Measurements from ENCODE around the gene ARID1A. TPM values are rescaled to one million over a fixed set of nuclear protein-coding genes. Genes with fewer than 3 reads are reported as not detected.

ARID1A gene
- total and polyA plus RNA-seq, 9 of the 15 experiments (the other 6 are each of a cell fraction or from before 2014, with no cell fraction given), result 8.3 to 88.3 (median 22.5) TPM

GRCh38 chr1:26787706-26788514 is 92.1 kb downstream of the ARID1A start, which contains the start of gene PIGV (continued):
- TF ChIP-seq UBTF (IDR thresholded peaks at IDR 0.05; ENCODE audit: borderline replicate concordance in 1 of 2, low read depth in 2 of 2, low read length in 2 of 2) (0 out of 4 replicates have a peak, but pooled peaks of 1 of the 2 experiments have one; percentile 31), ELF1 (tag; IDR thresholded peaks at IDR 0.05) (peak; percentile 75), ZFX (CRISPR knock-in tag; IDR thresholded peaks at IDR 0.05) (peak; percentile 80), ZNF282 (CRISPR knock-in tag; IDR thresholded peaks at IDR 0.05) (peak; percentile 49; the same call in 1 of the 2 replicates), ZNF408 (CRISPR knock-in tag; IDR thresholded peaks at IDR 0.05; ENCODE audit: low read depth) (no peak), ADNP (tag; IDR thresholded peaks at IDR 0.05) (no peak), LCOR (CRISPR knock-in tag; IDR thresholded peaks at IDR 0.05) (peak; percentile 72), NR4A1 (CRISPR knock-in tag; IDR thresholded peaks at IDR 0.05) (no peak), NR4A1 (tag; IDR thresholded peaks at IDR 0.05) (no peak; the same call in 1 of the 2 replicates), HNRNPK (IDR thresholded peaks at IDR 0.05; ENCODE audit: low read depth, low read length, poor library complexity, severe bottlenecking) (no peak), RBM39 (optimal IDR thresholded peaks at IDR 0.05; ENCODE audit: low read depth, low read length) (peak; percentile 6), SMC3 (conservative IDR thresholded peaks at IDR 0.05; ENCODE audit: insufficient read depth, low read depth, low read length) (no peak), CREM (IDR thresholded peaks at IDR 0.05; ENCODE audit: low read depth) (peak; percentile 73), ZBTB26 (CRISPR knock-in tag; IDR thresholded peaks at IDR 0.05) (peak; percentile 25; the same call in 1 of the 2 replicates), MCM7 (IDR thresholded peaks at IDR 0.05) (no peak), FOXA3 (CRISPR knock-in tag; conservative IDR thresholded peaks at IDR 0.05 in 1 of 2, IDR thresholded peaks at IDR 0.05 in 1 of 2) (peak in 1 of 2 experiments; percentile 69; a peak in 1 of 4 replicates), FOXO4 (CRISPR knock-in tag; IDR thresholded peaks at IDR 0.05) (no peak), SUPT5H (IDR thresholded peaks at IDR 0.05) (peak; percentile 80), ZNF239 (CRISPR knock-in tag; IDR thresholded peaks at IDR 0.05) (no peak), NONO (IDR thresholded peaks at IDR 0.05; ENCODE audit: low read depth in 2 of 2, low read length in 1 of 2) (peak; percentile 53 to 63; a peak in 2 of 4 replicates)

Measured in K562 (cell line).